MM.1S (cell line): ENCODE results near the gene CREBBP.

Experiments used
- EZH2 ChIP-seq: fragments of 300-600 bp; sonication (generic); optimal IDR thresholded peaks from 2 replicates; pipeline ENCODE3; 2017; ENCODE audit warnings: low read depth, mild to moderate bottlenecking, antibody characterized with exemption, low read length, mixed read lengths
- EZH2phosphoT487 ChIP-seq: fragments of 300-600 bp; sonication (generic); IDR thresholded peaks from 2 replicates; pipeline ENCODE4 v1.6.1; 2018; ENCODE audit warnings: antibody characterized with exemption, low read length
- TF ChIP-seq, protein P1 (sequence below): fragments of 300-600 bp; sonication (generic); IDR thresholded peaks from 2 replicates; pipeline ENCODE4 v1.5.1; 2016; ENCODE audit warnings: antibody characterized with exemption, low read length, mixed read lengths

DNA sequence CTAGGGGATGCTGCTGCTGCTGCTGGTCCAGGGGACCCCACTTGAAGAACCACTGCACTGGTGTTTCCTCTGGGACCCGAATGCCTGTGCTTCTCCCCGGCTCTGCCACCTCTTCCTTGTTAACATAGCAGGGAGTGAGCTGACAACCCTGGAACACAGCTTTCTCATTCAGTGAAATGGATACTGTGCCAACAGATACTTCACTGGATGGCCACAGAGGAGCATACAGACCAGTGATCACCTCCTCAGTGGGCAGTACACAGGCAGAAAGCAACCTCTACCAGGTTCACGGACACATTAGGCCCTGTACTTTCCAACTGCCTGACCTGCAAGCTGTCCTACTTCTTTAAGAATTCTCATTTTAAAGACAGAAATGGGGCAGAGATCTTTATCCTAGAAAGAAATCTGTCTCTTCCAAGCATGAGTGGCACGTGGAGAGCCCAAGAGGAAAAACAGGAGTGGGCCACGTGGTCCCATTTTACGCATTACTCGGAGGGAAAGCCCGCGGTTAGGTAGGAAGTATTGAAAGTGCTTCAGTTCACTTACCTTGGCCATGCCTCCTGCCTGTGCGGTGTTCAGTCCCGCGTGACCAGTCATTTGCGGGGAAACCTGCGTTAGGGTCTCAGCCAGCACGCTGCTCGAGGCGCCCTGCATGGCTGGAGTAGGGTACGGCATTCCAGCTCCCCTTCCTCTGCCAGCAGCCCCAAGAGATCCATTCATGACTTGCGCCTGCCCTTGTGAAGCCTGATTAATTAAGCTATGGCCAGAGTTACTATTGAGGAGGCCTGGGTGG is 30.6 kb downstream of the CREBBP start:
- TF ChIP-seq, protein P1, sequence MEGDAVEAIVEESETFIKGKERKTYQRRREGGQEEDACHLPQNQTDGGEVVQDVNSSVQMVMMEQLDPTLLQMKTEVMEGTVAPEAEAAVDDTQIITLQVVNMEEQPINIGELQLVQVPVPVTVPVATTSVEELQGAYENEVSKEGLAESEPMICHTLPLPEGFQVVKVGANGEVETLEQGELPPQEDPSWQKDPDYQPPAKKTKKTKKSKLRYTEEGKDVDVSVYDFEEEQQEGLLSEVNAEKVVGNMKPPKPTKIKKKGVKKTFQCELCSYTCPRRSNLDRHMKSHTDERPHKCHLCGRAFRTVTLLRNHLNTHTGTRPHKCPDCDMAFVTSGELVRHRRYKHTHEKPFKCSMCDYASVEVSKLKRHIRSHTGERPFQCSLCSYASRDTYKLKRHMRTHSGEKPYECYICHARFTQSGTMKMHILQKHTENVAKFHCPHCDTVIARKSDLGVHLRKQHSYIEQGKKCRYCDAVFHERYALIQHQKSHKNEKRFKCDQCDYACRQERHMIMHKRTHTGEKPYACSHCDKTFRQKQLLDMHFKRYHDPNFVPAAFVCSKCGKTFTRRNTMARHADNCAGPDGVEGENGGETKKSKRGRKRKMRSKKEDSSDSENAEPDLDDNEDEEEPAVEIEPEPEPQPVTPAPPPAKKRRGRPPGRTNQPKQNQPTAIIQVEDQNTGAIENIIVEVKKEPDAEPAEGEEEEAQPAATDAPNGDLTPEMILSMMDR: no peak
- no peak for TF ChIP-seq EZH2
- no peak for TF ChIP-seq EZH2phosphoT487
